MCF 10A (cell line): Measurements from ENCODE around the gene PTPRG. TPM values are rescaled to one million over a fixed set of nuclear protein-coding genes. Genes with fewer than 3 reads are reported as not detected.

Source experiments
- BruUV-seq: library from RNA; stranded (reverse); fragments of 400-500 nt; replicated peaks from 2 replicates; lab custom pipeline; 2021; lab: Mats Ljungman, UMichigan
- CTCF ChIA-PET: fragments of 300-600 bp; sonication (Branson Sonifier 250); formaldehyde crosslinking; extraction: SDS; loops from one replicate; lab custom pipeline; 2021; ENCODE audit warnings: antibody characterized with exemption, inconsistent platforms; lab: Yijun Ruan, JAX
- POLR2A ChIA-PET: fragments of 300-600, 350-650 bp; sonication (Branson Sonifier 250); formaldehyde crosslinking; extraction: SDS; loops from one replicate; lab custom pipeline; 2020; ENCODE audit warnings: antibody characterized with exemption, inconsistent platforms; lab: Yijun Ruan, JAX
- DNase-seq: peaks from one replicate; pipeline ENCODE4 v3.0.0-alpha.2; 2018; ENCODE audit not compliant: unreplicated experiment
- H3K27ac Mint-ChIP-seq: one replicate; pipeline ENCODE4 v1.8.0; 2022; ENCODE audit warnings: mild to moderate bottlenecking, low read depth, mixed read lengths; ENCODE audit not compliant: unreplicated experiment
- H3K27me3 Mint-ChIP-seq: one replicate; pipeline ENCODE4 v1.8.0; 2022; ENCODE audit warnings: mixed read lengths; ENCODE audit not compliant: insufficient read depth, unreplicated experiment
- H3K36me3 Mint-ChIP-seq: one replicate; pipeline ENCODE4 v1.8.0; 2022; ENCODE audit warnings: mild to moderate bottlenecking, moderate library complexity, mixed read lengths; ENCODE audit not compliant: insufficient read depth, unreplicated experiment
- H3K4me1 Mint-ChIP-seq: one replicate; pipeline ENCODE4 v1.8.0; 2022; ENCODE audit warnings: mixed read lengths; ENCODE audit not compliant: insufficient read depth, unreplicated experiment
- H3K4me3 Mint-ChIP-seq: one replicate; pipeline ENCODE4 v1.8.0; 2022; ENCODE audit warnings: mild to moderate bottlenecking, moderate library complexity, mixed read lengths; ENCODE audit not compliant: unreplicated experiment
- H3K9me3 Mint-ChIP-seq: one replicate; pipeline ENCODE4 v1.8.0; 2022; ENCODE audit warnings: mixed read lengths; ENCODE audit not compliant: unreplicated experiment
- CTCF ChIP-seq: fragments of 200-600 bp; IDR thresholded peaks from one replicate; pipeline ENCODE4 v1.8.0; 2022; ENCODE audit warnings: antibody characterized with exemption, mild to moderate bottlenecking; ENCODE audit not compliant: unreplicated experiment
- intact Hi-C: fragments of 100-400 bp; cut with micrococcal nuclease; formaldehyde crosslinking; loops from 2 replicates; pipeline ENCODE4 v1.14.1; 2022
- total RNA-seq: library from RNA; stranded (reverse); gene quantifications from 2 replicates; pipeline ENCODE4 v1.2.3, GENCODE V29; 2022

The PTPRG gene
- total RNA-seq, 1 experiment from 2014 or later = 54.5 TPM

GRCh38 chr3:62318752-62319569, 757.6 kb downstream of the PTPRG start:
- DNase-seq = peak; percentile 22
- intact Hi-C loops = no loop called here
- BruUV-seq = no TSS peak
- H3K4me3 Mint-ChIP-seq = no peak overlapping the region
- no peaks in the 10 kb centered on the region for H3K36me3 Mint-ChIP-seq
- TF ChIP-seq CTCF = no peak
- peaks cover 100% of the 10 kb centered on the region for H3K27me3 Mint-ChIP-seq
- no peaks in the 10 kb centered on the region for H3K4me1 Mint-ChIP-seq
- ChIA-PET POLR2A (no interaction called here), CTCF (interaction anchor here (0.5 to 0.7 kb wide), 3 partner anchors 17 to 1925 kb away, joined by 3 read pairs; no protein-coding TSS in a partner anchor)
- no peak overlapping the region for H3K27ac Mint-ChIP-seq
- no peaks in the 10 kb centered on the region for H3K9me3 Mint-ChIP-seq

GRCh38 chr3:62319570-62320243, 758.3 kb downstream of the PTPRG start:
- Mint-ChIP-seq H3K36me3 (no peaks in the 10 kb centered on the region), H3K9me3 (no peaks in the 10 kb centered on the region), H3K4me1 (no peaks in the 10 kb centered on the region), H3K27ac (no peak overlapping the region), H3K4me3 (no peak overlapping the region), H3K27me3 (peaks cover 98% of the 10 kb centered on the region)
- TF ChIP-seq CTCF = no peak
- intact Hi-C loops = no loop called here
- DNase-seq = no peak
- CTCF ChIA-PET = interaction anchor here (0.6 to 0.7 kb wide), 3 partner anchors 16 to 1924 kb away, joined by 3 read pairs; no protein-coding TSS in a partner anchor
- POLR2A ChIA-PET = no interaction called here
- BruUV-seq = no TSS peak

- H3K36me3 Mint-ChIP-seq = no peaks in the 10 kb centered on the region
- no peak overlapping the region for H3K27ac Mint-ChIP-seq
- no peak for TF ChIP-seq CTCF
- no peak for DNase-seq
- no peaks in the 10 kb centered on the region for H3K4me1 Mint-ChIP-seq
- no TSS peak for BruUV-seq
- CTCF ChIA-PET = interaction anchor here (0.7 to 1.5 kb wide), 3 partner anchors 121 to 512 kb away, joined by 3 to 5 read pairs (median 3); no protein-coding TSS in a partner anchor
- no peaks in the 10 kb centered on the region for H3K9me3 Mint-ChIP-seq
- intact Hi-C loops = no loop called here
- peaks cover 98% of the 10 kb centered on the region for H3K27me3 Mint-ChIP-seq
- H3K4me3 Mint-ChIP-seq = no peak overlapping the region
- POLR2A ChIA-PET = no interaction called here
Measured at GRCh38 chr3:62323241-62323640, 761.9 kb downstream of the PTPRG start.

GRCh38 chr3:62325896-62326295, 764.5 kb downstream of the PTPRG start:
- BruUV-seq = no TSS peak
- no peak for TF ChIP-seq CTCF
- intact Hi-C loops = no loop called here
- peaks cover 98% of the 10 kb centered on the region for H3K27me3 Mint-ChIP-seq
- no peaks in the 10 kb centered on the region for H3K4me1 Mint-ChIP-seq
- ChIA-PET POLR2A (interaction anchor here (0.9 kb wide), 1 partner anchor 17 kb away, joined by 4 read pairs; no protein-coding TSS in a partner anchor), CTCF (interaction anchor here (0.7 kb wide), 1 partner anchor 36 kb away, joined by 3 read pairs; no protein-coding TSS in a partner anchor)
- no peaks in the 10 kb centered on the region for H3K9me3 Mint-ChIP-seq
- no peaks in the 10 kb centered on the region for H3K36me3 Mint-ChIP-seq
- no peak for DNase-seq
- no peak overlapping the region for H3K4me3 Mint-ChIP-seq
- H3K27ac Mint-ChIP-seq = no peak overlapping the region
